ENCODE measurements around the gene IZUMO3.

DNA sequence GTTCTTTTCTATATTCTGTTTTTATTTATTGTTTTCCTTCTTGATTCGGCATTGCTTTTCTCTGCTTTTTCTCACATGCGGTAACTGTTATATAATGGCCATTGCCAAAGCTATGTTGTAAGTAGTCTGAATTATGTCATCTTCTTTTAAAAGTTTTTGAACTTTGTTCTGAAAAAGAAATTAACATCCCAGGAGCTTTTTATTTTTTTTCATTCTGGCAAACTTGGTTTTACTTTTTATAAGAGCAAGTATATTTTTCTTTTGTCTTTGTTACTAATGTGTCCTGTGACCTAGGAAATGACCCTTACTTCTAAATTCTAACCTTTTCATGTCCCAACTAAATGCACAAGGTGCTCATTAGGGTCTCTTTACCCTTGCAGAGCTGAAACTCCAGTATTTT lies 26.7 kb upstream of the IZUMO3 start:
- TF ChIP-seq EZH2 (IDR thresholded peaks at IDR 0.05; ENCODE audit: borderline replicate concordance, low read length) = no peak
- TF ChIP-seq, protein P1, sequence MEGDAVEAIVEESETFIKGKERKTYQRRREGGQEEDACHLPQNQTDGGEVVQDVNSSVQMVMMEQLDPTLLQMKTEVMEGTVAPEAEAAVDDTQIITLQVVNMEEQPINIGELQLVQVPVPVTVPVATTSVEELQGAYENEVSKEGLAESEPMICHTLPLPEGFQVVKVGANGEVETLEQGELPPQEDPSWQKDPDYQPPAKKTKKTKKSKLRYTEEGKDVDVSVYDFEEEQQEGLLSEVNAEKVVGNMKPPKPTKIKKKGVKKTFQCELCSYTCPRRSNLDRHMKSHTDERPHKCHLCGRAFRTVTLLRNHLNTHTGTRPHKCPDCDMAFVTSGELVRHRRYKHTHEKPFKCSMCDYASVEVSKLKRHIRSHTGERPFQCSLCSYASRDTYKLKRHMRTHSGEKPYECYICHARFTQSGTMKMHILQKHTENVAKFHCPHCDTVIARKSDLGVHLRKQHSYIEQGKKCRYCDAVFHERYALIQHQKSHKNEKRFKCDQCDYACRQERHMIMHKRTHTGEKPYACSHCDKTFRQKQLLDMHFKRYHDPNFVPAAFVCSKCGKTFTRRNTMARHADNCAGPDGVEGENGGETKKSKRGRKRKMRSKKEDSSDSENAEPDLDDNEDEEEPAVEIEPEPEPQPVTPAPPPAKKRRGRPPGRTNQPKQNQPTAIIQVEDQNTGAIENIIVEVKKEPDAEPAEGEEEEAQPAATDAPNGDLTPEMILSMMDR (conservative IDR thresholded peaks at IDR 0.05 in 1 of 2, IDR thresholded peaks at IDR 0.05 in 1 of 2; ENCODE audit: extremely low read depth in 1 of 2, insufficient read depth in 1 of 2, low read depth in 1 of 2, low read length in 2 of 2) = no peak

Data from mammary epithelial cell (primary cell).